HG02763 (cell line): ENCODE data around the gene VPREB3.

Experiments used
- ATAC-seq: cut with Tn5 transposase; IDR thresholded peaks from one replicate; pipeline ENCODE4 v1.9.1; 2021; ENCODE audit warnings: mild to moderate bottlenecking, moderate library complexity; ENCODE audit not compliant: unreplicated experiment

VPREB3 gene

DNA sequence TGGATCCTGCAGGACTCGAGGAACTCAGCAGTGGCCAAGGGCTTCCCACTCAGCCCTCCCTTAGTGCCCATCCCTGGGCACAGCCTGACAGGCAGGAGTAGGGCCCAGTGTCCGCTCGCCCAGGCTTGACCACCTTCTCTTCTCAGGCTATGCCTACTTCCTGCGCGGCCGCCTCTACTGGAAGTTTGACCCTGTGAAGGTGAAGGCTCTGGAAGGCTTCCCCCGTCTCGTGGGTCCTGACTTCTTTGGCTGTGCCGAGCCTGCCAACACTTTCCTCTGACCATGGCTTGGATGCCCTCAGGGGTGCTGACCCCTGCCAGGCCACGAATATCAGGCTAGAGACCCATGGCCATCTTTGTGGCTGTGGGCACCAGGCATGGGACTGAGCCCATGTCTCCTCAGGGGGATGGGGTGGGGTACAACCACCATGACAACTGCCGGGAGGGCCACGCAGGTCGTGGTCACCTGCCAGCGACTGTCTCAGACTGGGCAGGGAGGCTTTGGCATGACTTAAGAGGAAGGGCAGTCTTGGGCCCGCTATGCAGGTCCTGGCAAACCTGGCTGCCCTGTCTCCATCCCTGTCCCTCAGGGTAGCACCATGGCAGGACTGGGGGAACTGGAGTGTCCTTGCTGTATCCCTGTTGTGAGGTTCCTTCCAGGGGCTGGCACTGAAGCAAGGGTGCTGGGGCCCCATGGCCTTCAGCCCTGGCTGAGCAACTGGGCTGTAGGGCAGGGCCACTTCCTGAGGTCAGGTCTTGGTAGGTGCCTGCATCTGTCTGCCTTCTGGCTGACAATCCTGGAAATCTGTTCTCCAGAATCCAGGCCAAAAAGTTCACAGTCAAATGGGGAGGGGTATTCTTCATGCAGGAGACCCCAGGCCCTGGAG is 29.3 kb upstream of the VPREB3 start:
- no peak for ATAC-seq

DNA sequence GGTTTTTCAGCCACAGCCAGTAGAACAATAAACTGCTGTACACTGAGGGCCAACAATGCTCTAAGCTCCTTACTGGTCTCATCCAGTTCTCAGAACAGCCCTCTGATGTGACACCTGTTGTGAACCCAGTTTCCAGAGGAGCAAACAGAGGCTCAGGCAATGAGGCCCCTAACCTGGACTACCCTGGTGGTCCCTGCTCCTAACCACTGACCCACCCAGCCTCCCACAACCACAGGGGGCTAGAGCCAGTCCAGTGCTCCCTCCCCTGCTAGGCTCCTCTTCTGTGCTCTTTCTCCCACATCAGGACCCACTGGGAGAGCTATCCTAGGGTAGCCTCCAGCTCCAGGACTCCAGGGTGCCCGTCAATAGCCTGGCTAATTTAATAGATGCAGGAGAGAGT is 28.5 kb upstream of the VPREB3 start:
- ATAC-seq, result no peak

GRCh38 chr22:23782252-23782651 is 28.0 kb upstream of the VPREB3 start:
- ATAC-seq, result no peak

GRCh38 chr22:23781511-23782183 is 27.4 kb upstream of the VPREB3 start:
- ATAC-seq, result no peak

DNA sequence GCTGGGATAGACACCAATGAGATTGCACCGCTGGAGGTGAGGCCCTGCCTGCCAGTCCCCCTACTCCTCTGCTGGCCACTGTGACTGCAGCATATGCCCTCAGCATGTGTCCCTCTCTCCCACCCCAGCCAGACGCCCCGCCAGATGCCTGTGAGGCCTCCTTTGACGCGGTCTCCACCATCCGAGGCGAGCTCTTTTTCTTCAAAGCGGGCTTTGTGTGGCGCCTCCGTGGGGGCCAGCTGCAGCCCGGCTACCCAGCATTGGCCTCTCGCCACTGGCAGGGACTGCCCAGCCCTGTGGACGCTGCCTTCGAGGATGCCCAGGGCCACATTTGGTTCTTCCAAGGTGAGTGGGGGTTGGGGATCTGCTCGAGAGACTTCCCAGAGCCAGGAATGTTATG is 26.8 kb upstream of the VPREB3 start:
- ATAC-seq, result no peak

GRCh38 chr22:23780146-23780748 is 26.0 kb upstream of the VPREB3 start:
- no peak for ATAC-seq

DNA sequence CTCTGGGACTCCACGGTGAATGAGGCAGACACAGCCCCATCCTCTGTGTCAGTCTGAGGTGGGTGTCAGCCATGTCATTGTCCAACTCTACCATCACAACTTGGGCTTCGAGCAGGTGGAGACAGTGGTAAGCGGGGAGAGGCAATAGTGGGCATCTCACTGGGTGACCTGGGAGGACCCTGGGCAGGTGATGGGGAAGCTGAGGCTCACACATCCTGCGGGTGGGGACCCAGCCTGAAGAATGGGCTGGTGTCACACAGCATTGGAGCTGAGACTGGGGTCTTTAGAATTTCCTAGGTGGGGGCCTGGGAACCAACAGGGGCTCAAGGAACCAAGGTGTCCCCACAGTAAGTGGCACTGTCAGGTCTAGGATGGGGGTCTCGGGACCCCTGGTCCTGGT is 25.5 kb upstream of the VPREB3 start:
- ATAC-seq, result no peak

- no peak for ATAC-seq
These were observed 24.9 kb upstream of the VPREB3 start for GRCh38 chr22:23779083-23779482.

GRCh38 chr22:23778577-23778900 is 24.3 kb upstream of the VPREB3 start:
- ATAC-seq, result no peak

DNA sequence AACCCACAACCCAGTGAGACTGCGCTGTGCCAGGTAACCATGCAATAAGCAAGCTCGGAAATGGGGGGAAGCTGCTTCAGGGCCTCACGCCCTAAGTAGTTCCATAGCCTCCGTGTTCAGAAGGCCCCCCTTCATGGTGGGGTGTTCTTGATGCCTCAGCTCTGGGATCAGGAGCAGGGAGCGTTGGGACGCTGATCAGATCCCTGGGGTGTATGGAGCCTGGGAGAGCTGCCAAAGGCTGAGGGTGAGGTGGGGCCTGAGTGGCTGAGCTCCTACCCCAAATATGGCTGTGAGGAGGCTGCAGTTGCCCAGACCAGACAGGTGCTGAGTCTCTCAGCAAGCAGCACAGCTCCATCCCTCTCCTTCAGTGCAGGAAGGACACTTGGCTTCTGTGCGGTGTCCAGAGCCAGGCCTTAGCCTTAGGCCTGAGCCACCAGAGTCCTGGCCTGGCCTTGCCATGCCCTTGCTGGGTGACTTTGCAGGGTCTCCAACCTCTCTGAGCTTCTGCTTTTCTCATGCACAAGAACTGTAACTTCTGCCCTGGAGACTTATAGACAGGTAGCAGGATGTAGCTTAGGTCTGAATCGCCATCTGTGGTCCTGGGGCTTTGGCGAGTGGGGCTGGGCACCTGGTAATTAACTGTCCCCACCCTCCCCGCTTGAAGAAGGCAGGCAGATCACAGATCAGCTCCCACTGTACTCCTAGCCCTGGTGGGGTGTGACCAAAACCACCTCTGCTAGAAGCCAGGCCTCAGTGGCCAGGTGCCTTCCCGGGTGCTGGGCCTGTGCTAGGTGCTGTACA is 23.8 kb upstream of the VPREB3 start:
- no peak for ATAC-seq

GRCh38 chr22:23775779-23776375 is 21.7 kb upstream of the VPREB3 start:
- ATAC-seq, result no peak

DNA sequence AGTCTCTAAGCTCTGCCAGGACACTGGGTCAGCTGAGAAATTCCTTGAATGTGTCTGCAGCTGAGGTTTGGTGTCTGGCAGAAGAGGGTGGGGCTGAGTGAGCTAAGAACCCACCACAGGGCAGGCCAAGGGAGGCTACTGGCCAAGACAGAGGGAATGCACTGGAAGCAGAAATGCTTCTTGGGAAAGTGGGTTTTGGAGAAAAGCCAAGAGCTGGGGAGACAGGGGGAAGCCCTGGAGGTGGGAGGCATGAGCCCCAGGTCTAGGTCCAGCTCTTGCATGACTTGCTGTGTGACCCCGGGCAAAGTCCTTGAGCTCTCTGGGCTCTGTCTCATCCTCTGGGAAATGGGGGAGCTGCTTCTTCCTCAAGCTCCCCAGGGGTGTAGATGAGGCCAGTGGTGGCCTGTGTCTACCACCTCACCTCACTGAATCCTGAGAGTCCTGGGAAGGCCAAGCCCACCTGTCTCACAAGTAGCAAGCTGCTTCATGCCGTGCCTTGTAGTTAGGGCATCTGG is 20.8 kb upstream of the VPREB3 start:
- no peak for ATAC-seq

DNA sequence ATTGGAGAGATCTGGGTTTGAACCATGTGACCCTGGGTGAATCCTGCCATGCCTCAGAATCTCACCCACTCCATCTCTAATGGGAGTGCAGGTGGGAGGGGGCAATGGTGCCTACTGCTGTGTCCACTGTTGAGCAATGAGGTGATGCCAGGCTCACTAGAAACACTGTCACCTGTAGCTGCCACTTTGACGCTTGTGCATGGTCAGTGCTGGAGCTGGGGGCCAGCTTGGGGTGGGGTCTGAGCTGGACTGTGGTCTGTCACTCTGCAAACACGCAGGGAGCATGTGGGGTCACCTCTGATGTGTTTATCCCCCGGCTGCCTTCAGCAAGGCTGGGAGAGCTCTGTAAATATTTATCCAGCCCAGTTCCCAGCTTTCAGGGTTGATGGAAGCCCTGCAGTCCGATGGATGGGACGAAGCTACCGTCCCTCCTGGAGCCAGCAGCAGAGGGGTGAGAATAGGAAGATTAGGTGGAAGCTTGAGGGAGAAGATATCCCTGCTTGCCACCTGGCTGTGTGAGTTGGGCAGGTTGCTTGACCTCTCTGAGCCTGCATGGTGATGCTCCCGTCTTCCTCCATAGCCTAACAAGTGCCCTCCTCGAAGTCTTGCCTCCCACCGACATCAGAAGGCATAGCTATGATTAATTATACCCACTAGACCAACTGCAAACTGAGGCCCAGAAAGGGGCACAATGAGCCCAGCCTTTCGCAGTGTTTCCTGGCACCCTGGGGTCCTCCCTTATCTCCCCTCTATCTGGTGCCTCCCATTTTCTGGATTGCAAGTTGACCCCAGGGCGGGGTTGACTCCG is 20.1 kb upstream of the VPREB3 start:
- no peak for ATAC-seq

GRCh38 chr22:23773483-23774113 is 19.4 kb upstream of the VPREB3 start:
- no peak for ATAC-seq

GRCh38 chr22:23772649-23773473 is 18.6 kb upstream of the VPREB3 start, which contains the start of gene MMP11:
TSS of gene MMP11 (plus strand) at chr22:23772849. CDS start at chr22:23772871, 22 bp downstream.
- no peak for ATAC-seq

- ATAC-seq, result no peak
These were observed 18.1 kb upstream of the VPREB3 start for GRCh38 chr22:23772315-23772648.

GRCh38 chr22:23769321-23769965 is 15.2 kb upstream of the VPREB3 start:
- ATAC-seq, result no peak
